SU-DHL-6 (cell line): ENCODE results near the gene IP6K3.

Experiments used
- EZH2phosphoT487 ChIP-seq: fragments of 200-600 bp; sonication (generic), shearing (Covaris generic); conservative IDR thresholded peaks from 2 replicates; pipeline ENCODE4 v1.6.1; 2018; ENCODE audit warnings: mild to moderate bottlenecking, antibody characterized with exemption, low read length, moderate library complexity, mixed read lengths
- TF ChIP-seq, protein P1 (sequence below): fragments of 200-600 bp; sonication (generic); IDR thresholded peaks from one replicate; pipeline ENCODE4 v1.5.1; 2017; ENCODE audit warnings: antibody characterized with exemption, mild to moderate bottlenecking, low read length, moderate library complexity; ENCODE audit not compliant: insufficient read depth, poor library complexity, severe bottlenecking

DNA sequence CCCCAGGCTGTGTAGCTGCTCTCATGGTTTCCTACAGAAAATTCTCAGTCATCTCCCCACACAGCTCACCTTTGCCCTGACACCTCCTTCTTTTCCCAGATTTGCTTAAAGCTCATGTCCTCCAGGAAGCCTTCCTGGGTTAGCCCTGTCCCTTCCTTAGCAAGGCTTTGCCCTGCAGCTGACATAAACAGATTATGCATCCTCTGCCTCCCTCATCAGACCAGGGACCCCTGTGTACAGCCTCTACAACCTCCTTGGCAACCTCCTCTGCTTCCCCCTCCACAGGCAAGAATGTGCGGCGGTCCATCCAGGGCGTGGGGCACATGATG lies 75.0 kb downstream of the IP6K3 start:
- TF ChIP-seq, protein P1, sequence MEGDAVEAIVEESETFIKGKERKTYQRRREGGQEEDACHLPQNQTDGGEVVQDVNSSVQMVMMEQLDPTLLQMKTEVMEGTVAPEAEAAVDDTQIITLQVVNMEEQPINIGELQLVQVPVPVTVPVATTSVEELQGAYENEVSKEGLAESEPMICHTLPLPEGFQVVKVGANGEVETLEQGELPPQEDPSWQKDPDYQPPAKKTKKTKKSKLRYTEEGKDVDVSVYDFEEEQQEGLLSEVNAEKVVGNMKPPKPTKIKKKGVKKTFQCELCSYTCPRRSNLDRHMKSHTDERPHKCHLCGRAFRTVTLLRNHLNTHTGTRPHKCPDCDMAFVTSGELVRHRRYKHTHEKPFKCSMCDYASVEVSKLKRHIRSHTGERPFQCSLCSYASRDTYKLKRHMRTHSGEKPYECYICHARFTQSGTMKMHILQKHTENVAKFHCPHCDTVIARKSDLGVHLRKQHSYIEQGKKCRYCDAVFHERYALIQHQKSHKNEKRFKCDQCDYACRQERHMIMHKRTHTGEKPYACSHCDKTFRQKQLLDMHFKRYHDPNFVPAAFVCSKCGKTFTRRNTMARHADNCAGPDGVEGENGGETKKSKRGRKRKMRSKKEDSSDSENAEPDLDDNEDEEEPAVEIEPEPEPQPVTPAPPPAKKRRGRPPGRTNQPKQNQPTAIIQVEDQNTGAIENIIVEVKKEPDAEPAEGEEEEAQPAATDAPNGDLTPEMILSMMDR: no peak
- TF ChIP-seq EZH2phosphoT487: no peak
